T-cell (primary cell): Measurements from ENCODE around the gene LAS1L. TPM values are rescaled to one million over a fixed set of nuclear protein-coding genes. Genes with fewer than 3 reads are reported as not detected.

Experiments used
- ATAC-seq, 4 experiments: fragments of 200-7000 bp in 3 of 4; fragments of 150-1000 bp in 1 of 4; cut with Tn5 transposase; replicated peaks in 1 of 4; 1 replicate in 3 of 4; 2 replicates in 1 of 4; pipeline ENCODE4 v1.10.0; 2021; ENCODE audit warnings: moderate library complexity in 3 of 4, mild to moderate bottlenecking in 2 of 4, moderate number of reproducible peaks in 1 of 4
- CTCF ChIA-PET, 2 donors: fragments of 300-600 bp; sonication (Branson Sonifier 250); formaldehyde crosslinking; loops; one replicate each; lab custom pipeline; 2022; ENCODE audit warnings: antibody characterized with exemption in 2 of 2; lab: Charles Lee
- POLR2A ChIA-PET, 2 donors: fragments of 300-600 bp; sonication (Branson Sonifier 250); formaldehyde crosslinking; loops; one replicate each; lab custom pipeline; 2022; ENCODE audit warnings: antibody characterized with exemption in 2 of 2; lab: Charles Lee
- DNase-seq, 35 experiments: peaks; one replicate each; pipeline versions ENCODE4 v3.0.0 to v3.0.0-alpha.2; 2013 to 2023
- H3K27ac ChIP-seq: one replicate; pipeline ENCODE4 v1.5.1; 2013; ENCODE audit warnings: low read length
- H3K27me3 ChIP-seq, 2 experiments: replicated peaks in 1 of 2; 1 replicate in 1 of 2; 2 replicates in 1 of 2; pipeline versions ENCODE4 v1.6.1 to v1.7.0; 2013; ENCODE audit warnings: low read length in 1 of 2, mixed read lengths in 1 of 2; ENCODE audit not compliant: control insufficient read depth in 2 of 2, insufficient read depth in 2 of 2; ENCODE audit errors: extremely low read depth in 1 of 2
- H3K36me3 ChIP-seq, 2 donors: 1 replicate in 1 of 2; 2 replicates in 1 of 2; pipeline versions ENCODE4 v1.6.1 to v1.7.0; 2013; ENCODE audit warnings: low read length in 1 of 2; ENCODE audit not compliant: control insufficient read depth in 2 of 2, insufficient read depth in 1 of 2; ENCODE audit errors: extremely low read depth in 1 of 2
- H3K4me1 ChIP-seq, 2 experiments: 1 replicate in 1 of 2; 2 replicates in 1 of 2; pipeline versions ENCODE4 v1.6.1 to v1.7.0; 2013; ENCODE audit warnings: low read length in 2 of 2, mixed read lengths in 1 of 2; ENCODE audit not compliant: insufficient read depth in 2 of 2, control insufficient read depth in 1 of 2; ENCODE audit errors: extremely low read depth in 1 of 2
- H3K4me3 ChIP-seq, 2 donors: 1 replicate in 1 of 2; 2 replicates in 1 of 2; pipeline versions ENCODE4 v1.5.1 to v1.7.0; 2013; ENCODE audit warnings: mild to moderate bottlenecking in 2 of 2, low read length in 1 of 2, moderate library complexity in 1 of 2; ENCODE audit not compliant: control insufficient read depth in 1 of 2; ENCODE audit errors: extremely low read depth in 1 of 2
- H3K9me3 ChIP-seq: 2 replicates; pipeline ENCODE4 v1.7.0; 2013
- H3K27ac Mint-ChIP-seq, 2 donors: one replicate each; pipeline ENCODE4 v1.8.0; 2020 to 2021; ENCODE audit warnings: mild to moderate bottlenecking in 2 of 2, mixed read lengths in 2 of 2
- H3K27me3 Mint-ChIP-seq, 2 donors: one replicate each; pipeline ENCODE4 v1.8.0; 2021 to 2022; ENCODE audit warnings: mixed read lengths in 2 of 2
- H3K36me3 Mint-ChIP-seq: one replicate; pipeline ENCODE4 v1.8.0; 2021; ENCODE audit warnings: mixed read lengths
- H3K4me1 Mint-ChIP-seq, 3 donors: one replicate each; pipeline ENCODE4 v1.8.0; 2020 to 2022; ENCODE audit warnings: mixed read lengths in 3 of 3, mild to moderate bottlenecking in 1 of 3
- H3K4me3 Mint-ChIP-seq, 3 donors: one replicate each; pipeline ENCODE4 v1.8.0; 2020 to 2022; ENCODE audit warnings: mild to moderate bottlenecking in 3 of 3, mixed read lengths in 3 of 3, moderate library complexity in 3 of 3
- H3K9me3 Mint-ChIP-seq, 3 donors: one replicate each; pipeline ENCODE4 v1.8.0; 2020 to 2022; ENCODE audit warnings: mixed read lengths in 3 of 3
- WGBS: methylation state at CpG from one replicate; pipeline ENCODE4 v1.1.5; 2013; ENCODE audit warnings: missing lambda C conversion rate; ENCODE audit not compliant: insufficient coverage; 5-methylcytosine and 5-hydroxymethylcytosine counted together
- total RNA-seq, 35 experiments: library from RNA in 6 of 35; stranded (reverse) in 6 of 35; fragments of 120-200 nt in 1 of 35; gene quantifications; one replicate each; pipeline versions ENCODE4 v1.2.1 to v1.2.4 and lab custom pipeline; 2013 to 2026

The LAS1L gene
- total RNA-seq, 5 donors from 2014 or later (not counting 1 experiment from before 2014, with no cell fraction given) = 41.9 to 50.2 (median 43.9) TPM

DNA sequence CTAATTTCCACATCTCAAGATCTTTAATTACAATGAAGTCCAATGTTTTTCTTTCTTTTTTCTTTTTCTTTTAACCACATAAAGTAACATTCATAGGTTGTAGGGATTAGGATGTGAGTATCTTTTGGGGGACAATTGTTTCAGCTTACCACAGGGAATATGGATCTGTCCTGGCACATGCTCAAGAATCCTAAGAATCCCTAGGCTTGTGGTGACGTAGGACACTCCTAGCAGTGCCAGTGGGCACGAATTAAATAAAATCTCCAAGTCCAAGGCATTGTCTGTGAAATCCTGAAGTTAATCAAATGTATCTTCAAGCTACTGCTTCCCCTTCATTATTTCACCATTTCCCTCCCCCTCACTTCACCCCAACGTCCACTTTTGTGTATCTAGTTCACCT is 2.6 kb upstream of the LAS1L start:
- ChIA-PET CTCF (no interaction called here), POLR2A (interaction anchor here in 1 of 2 donors (0.5 kb wide), 1 partner anchor 1789 kb away, joined by 3 read pairs; no protein-coding TSS in a partner anchor)
- 57% methylated on average over 2 of the region's 3 CpGs for WGBS

GRCh38 chrX:65536291-65536690 is 1.7 kb upstream of the LAS1L start:
- Mint-ChIP-seq H3K4me1 (peaks cover 21 to 24% (median 22%) of the 10 kb centered on the region in 3 donors), H3K4me3 (no peak overlapping the region), H3K27ac (no peak overlapping the region), H3K27me3 (peaks cover 0 to 25% of the 10 kb centered on the region in 2 donors), H3K9me3 (no peaks in the 10 kb centered on the region), H3K36me3 (no peaks in the 10 kb centered on the region)
- DNase-seq (no peak), ATAC-seq (no peak)
- peaks cover 6 to 17% of the 10 kb centered on the region in 2 experiments for H3K4me1 ChIP-seq
- H3K27me3 ChIP-seq = no peaks in the 10 kb centered on the region
- CTCF ChIA-PET = no interaction called here
- POLR2A ChIA-PET = no interaction called here
- no peak overlapping the region for H3K4me3 ChIP-seq
- no peaks in the 10 kb centered on the region for H3K9me3 ChIP-seq
- H3K36me3 ChIP-seq = peaks cover 0 to 3% of the 10 kb centered on the region in 2 donors
- H3K27ac ChIP-seq = no peak overlapping the region
- WGBS = 94% methylated on average over 2 of the region's 3 CpGs

More for the DNA sequence above, 2.6 kb upstream of the LAS1L start:
- H3K27ac ChIP-seq = no peak overlapping the region
- Mint-ChIP-seq H3K4me1 (peaks cover 19 to 24% (median 20%) of the 10 kb centered on the region in 3 donors), H3K4me3 (no peak overlapping the region), H3K9me3 (no peaks in the 10 kb centered on the region), H3K36me3 (no peaks in the 10 kb centered on the region), H3K27me3 (peaks cover 0 to 27% of the 10 kb centered on the region in 2 donors), H3K27ac (no peak overlapping the region)
- H3K27me3 ChIP-seq = no peaks in the 10 kb centered on the region
- H3K4me1 ChIP-seq = peaks cover 6 to 17% of the 10 kb centered on the region in 2 experiments
- H3K36me3 ChIP-seq = peaks cover 0 to 3% of the 10 kb centered on the region in 2 donors
- H3K9me3 ChIP-seq = no peaks in the 10 kb centered on the region
- no peak overlapping the region for H3K4me3 ChIP-seq
- DNase-seq = no peak
- ATAC-seq = no peak

DNA sequence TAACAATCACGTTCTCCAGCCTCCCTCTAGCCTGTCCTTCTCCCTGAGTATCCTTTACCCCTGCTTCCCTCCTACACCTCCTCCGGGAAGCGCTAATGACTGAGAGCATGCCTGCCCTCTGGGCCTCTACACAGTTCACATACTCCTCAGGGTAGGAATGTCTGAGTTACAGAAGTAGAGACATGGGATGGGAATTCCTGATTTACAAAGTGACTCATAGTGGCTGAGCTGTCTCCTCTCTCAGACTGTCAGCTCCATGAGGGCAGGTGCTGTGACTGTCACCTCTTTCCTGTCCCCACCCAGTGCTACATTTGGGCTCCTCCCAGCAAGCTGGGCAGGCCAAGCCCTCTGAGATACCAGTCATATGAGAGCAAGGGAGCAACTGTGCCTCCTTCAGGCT is 2.6 kb downstream of the LAS1L start:
- POLR2A ChIA-PET = no interaction called here

GRCh38 chrX:65528705-65529340 is 5.8 kb downstream of the LAS1L start:
- Histone ChIP-seq H3K9me3 (no peaks in the 10 kb centered on the region), H3K27me3 (no peaks in the 10 kb centered on the region), H3K36me3 (peaks cover 0 to 55% of the 10 kb centered on the region in 2 donors), H3K4me1 (peaks cover 6 to 8% of the 10 kb centered on the region in 2 experiments), H3K4me3 (no peak overlapping the region), H3K27ac (no peak overlapping the region)
- ATAC-seq = peak in 3 of 4 experiments; percentile 53 to 65 (median 55)
- DNase-seq = peak in 29 of 35 experiments; percentile 4 to 68 (median 36)
- Mint-ChIP-seq H3K4me1 (peaks cover 20 to 21% (median 21%) of the 10 kb centered on the region in 3 donors), H3K9me3 (no peaks in the 10 kb centered on the region), H3K27me3 (peaks cover 0 to 12% of the 10 kb centered on the region in 2 donors), H3K36me3 (peaks cover 13% of the 10 kb centered on the region), H3K4me3 (no peak overlapping the region), H3K27ac (no peak overlapping the region)
- ChIA-PET CTCF (interaction anchor here in 1 of 2 donors (1.0 kb wide), 1 partner anchor 1202 kb away, joined by 3 read pairs; no protein-coding TSS in a partner anchor), POLR2A (no interaction called here)
- 0% methylated on average over 2 of the region's 9 CpGs for WGBS

More for the DNA sequence above, 2.6 kb downstream of the LAS1L start:
- Histone ChIP-seq H3K9me3 (no peaks in the 10 kb centered on the region), H3K27me3 (no peaks in the 10 kb centered on the region), H3K4me3 (no peak overlapping the region), H3K4me1 (peaks cover 6 to 17% of the 10 kb centered on the region in 2 experiments), H3K27ac (no peak overlapping the region), H3K36me3 (peaks cover 0 to 29% of the 10 kb centered on the region in 2 donors)
- Mint-ChIP-seq H3K4me3 (no peak overlapping the region), H3K4me1 (peaks cover 27 to 31% (median 27%) of the 10 kb centered on the region in 3 donors), H3K36me3 (peaks cover 7% of the 10 kb centered on the region), H3K9me3 (no peaks in the 10 kb centered on the region), H3K27me3 (peaks cover 0 to 12% of the 10 kb centered on the region in 2 donors), H3K27ac (peak overlapping the region in 1 of 2 donors; percentile 49)
- no peak for ATAC-seq
- CTCF ChIA-PET = no interaction called here
- no CpG with 5 or more reads among the region's 3 CpGs for WGBS
- no peak for DNase-seq

- H3K36me3 Mint-ChIP-seq = peaks cover 13% of the 10 kb centered on the region
- H3K27me3 Mint-ChIP-seq = peaks cover 0 to 8% of the 10 kb centered on the region in 2 donors
- H3K9me3 Mint-ChIP-seq = no peaks in the 10 kb centered on the region
- no peak overlapping the region for H3K27ac ChIP-seq
- DNase-seq (no peak), ATAC-seq (no peak)
- no peaks in the 10 kb centered on the region for H3K9me3 ChIP-seq
- WGBS = no CpG with 5 or more reads among the region's 3 CpGs
- H3K4me1 ChIP-seq = peaks cover 1 to 3% of the 10 kb centered on the region in 2 experiments
- no peak overlapping the region for H3K27ac Mint-ChIP-seq
- peaks cover 15 to 17% (median 16%) of the 10 kb centered on the region in 3 donors for H3K4me1 Mint-ChIP-seq
- H3K4me3 Mint-ChIP-seq = no peak overlapping the region
- CTCF ChIA-PET = interaction anchor here in 1 of 2 donors (1.0 kb wide), 1 partner anchor 1202 kb away, joined by 3 read pairs; no protein-coding TSS in a partner anchor
- no peak overlapping the region for H3K4me3 ChIP-seq
- no peaks in the 10 kb centered on the region for H3K27me3 ChIP-seq
- peaks cover 2 to 60% of the 10 kb centered on the region in 2 donors for H3K36me3 ChIP-seq
- POLR2A ChIA-PET = no interaction called here
Measured at GRCh38 chrX:65528293-65528692, 6.3 kb downstream of the LAS1L start.

DNA sequence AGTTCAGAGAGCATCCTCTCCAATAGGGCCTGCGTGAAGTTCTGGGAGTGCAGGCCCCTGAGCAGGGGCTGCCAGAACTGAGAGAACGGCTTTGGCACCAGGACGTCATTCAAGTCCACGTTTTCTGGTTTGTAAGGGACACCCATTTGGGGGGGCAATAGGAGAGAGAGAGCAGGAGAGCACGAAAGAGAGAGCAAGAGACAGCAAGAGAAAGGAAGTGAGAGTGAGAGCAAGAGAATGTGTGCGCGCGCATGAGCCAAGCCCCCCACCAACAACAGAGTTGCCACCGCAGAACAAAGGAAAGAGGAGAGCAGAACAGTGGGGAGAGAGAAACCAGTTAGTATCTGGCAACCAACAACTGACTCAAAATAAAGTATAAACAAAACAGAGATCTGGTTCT is 10.4 kb downstream of the LAS1L start:
- CTCF ChIA-PET = no interaction called here
- Mint-ChIP-seq H3K36me3 (peaks cover 37% of the 10 kb centered on the region), H3K27me3 (peaks cover 0 to 8% of the 10 kb centered on the region in 2 donors), H3K27ac (no peak overlapping the region), H3K4me1 (peaks cover 4 to 6% (median 5%) of the 10 kb centered on the region in 3 donors), H3K9me3 (no peaks in the 10 kb centered on the region), H3K4me3 (no peak overlapping the region)
- no peak overlapping the region for H3K4me3 ChIP-seq
- WGBS = 95% methylated on average over 4 of the region's 9 CpGs
- H3K27ac ChIP-seq = no peak overlapping the region
- POLR2A ChIA-PET = no interaction called here
- peaks cover 3 to 77% of the 10 kb centered on the region in 2 donors for H3K36me3 ChIP-seq
- H3K27me3 ChIP-seq = no peaks in the 10 kb centered on the region
- no peaks in the 10 kb centered on the region for H3K4me1 ChIP-seq
- DNase-seq (no peak), ATAC-seq (no peak)
- H3K9me3 ChIP-seq = no peaks in the 10 kb centered on the region
